Measurements from ENCODE around the gene ZBTB16.

DNA sequence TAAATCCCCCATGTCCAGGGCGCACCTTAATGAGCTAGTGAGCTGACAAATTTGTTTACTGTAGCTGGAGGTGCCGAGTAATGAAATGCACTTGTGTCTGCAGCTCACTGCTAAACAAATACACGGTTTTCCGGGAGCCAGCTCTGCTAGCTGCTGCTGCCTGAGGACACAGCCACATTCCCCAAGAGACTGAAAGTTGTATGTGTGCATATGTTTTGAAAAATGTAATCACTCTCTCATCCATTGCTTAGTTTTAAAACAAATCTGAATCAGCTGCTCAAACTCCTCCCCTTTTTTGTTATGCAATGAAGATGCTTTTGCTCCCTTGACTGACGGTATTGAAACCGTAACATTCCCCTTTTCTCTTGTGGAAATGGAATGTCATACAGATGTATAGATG is 174.2 kb downstream of the ZBTB16 start:
- TF ChIP-seq, protein P1, sequence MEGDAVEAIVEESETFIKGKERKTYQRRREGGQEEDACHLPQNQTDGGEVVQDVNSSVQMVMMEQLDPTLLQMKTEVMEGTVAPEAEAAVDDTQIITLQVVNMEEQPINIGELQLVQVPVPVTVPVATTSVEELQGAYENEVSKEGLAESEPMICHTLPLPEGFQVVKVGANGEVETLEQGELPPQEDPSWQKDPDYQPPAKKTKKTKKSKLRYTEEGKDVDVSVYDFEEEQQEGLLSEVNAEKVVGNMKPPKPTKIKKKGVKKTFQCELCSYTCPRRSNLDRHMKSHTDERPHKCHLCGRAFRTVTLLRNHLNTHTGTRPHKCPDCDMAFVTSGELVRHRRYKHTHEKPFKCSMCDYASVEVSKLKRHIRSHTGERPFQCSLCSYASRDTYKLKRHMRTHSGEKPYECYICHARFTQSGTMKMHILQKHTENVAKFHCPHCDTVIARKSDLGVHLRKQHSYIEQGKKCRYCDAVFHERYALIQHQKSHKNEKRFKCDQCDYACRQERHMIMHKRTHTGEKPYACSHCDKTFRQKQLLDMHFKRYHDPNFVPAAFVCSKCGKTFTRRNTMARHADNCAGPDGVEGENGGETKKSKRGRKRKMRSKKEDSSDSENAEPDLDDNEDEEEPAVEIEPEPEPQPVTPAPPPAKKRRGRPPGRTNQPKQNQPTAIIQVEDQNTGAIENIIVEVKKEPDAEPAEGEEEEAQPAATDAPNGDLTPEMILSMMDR (IDR thresholded peaks at IDR 0.05; ENCODE audit: low read depth, low read length): no peak
- TF ChIP-seq MYC (IDR thresholded peaks at IDR 0.05; ENCODE audit: low read depth, low read length): no peak

Data from NB4 (cell line).